Naive thymus-derived CD4-positive, alpha-beta T cell (primary cell): Measurements from ENCODE around the gene ADD3. TPM values are rescaled to one million over a fixed set of nuclear protein-coding genes. Genes with fewer than 3 reads are reported as not detected.

ENCODE experiments used
- ATAC-seq: fragments of 150-1000 bp; cut with Tn5 transposase; 2 replicates; pipeline ENCODE4 v1.10.0; 2021; ENCODE audit warnings: mild to moderate bottlenecking, moderate library complexity
- CTCF ChIA-PET: fragments of 350-600 bp; sonication (Branson Sonifier 250); formaldehyde crosslinking; loops from one replicate; lab custom pipeline; 2021; ENCODE audit warnings: antibody characterized with exemption; lab: Charles Lee
- POLR2A ChIA-PET: fragments of 350-600 bp; sonication (Branson Sonifier 250); formaldehyde crosslinking; loops from one replicate; lab custom pipeline; 2021; ENCODE audit warnings: antibody characterized with exemption, inconsistent platforms; lab: Charles Lee
- DNase-seq, 9 donors: peaks; one replicate each; pipeline versions ENCODE4 v3.0.0 to v3.0.0-alpha.2; 2020 to 2022; ENCODE audit warnings: mixed read lengths in 1 of 9
- H3K27ac ChIP-seq: one replicate; pipeline ENCODE4 v1.7.0; 2013; ENCODE audit warnings: mild to moderate bottlenecking, low read depth, low read length, moderate library complexity
- H3K27me3 ChIP-seq, 2 donors: one replicate each; pipeline ENCODE4 v1.7.0; 2013; ENCODE audit warnings: low read length in 2 of 2, mild to moderate bottlenecking in 2 of 2, moderate library complexity in 2 of 2; ENCODE audit not compliant: control insufficient read depth in 2 of 2, insufficient read depth in 2 of 2
- H3K36me3 ChIP-seq, 3 experiments: 1 replicate in 2 of 3; 2 replicates in 1 of 3; pipeline ENCODE4 v1.7.0; 2013; ENCODE audit warnings: low read length in 3 of 3, mild to moderate bottlenecking in 3 of 3, moderate library complexity in 1 of 3; ENCODE audit not compliant: insufficient read depth in 3 of 3, control insufficient read depth in 2 of 3
- H3K4me1 ChIP-seq, 2 donors: one replicate each; pipeline ENCODE4 v1.7.0; 2013; ENCODE audit warnings: low read length in 2 of 2, mild to moderate bottlenecking in 2 of 2, moderate library complexity in 1 of 2; ENCODE audit not compliant: control insufficient read depth in 2 of 2, insufficient read depth in 2 of 2
- H3K4me3 ChIP-seq: 2 replicates; pipeline ENCODE4 v1.7.0; 2013; ENCODE audit warnings: mild to moderate bottlenecking, low read length
- H3K9me3 ChIP-seq, 3 experiments: 1 replicate in 2 of 3; 2 replicates in 1 of 3; pipeline ENCODE4 v1.7.0; 2013; ENCODE audit warnings: low read length in 3 of 3; ENCODE audit not compliant: control insufficient read depth in 2 of 3
- H3K27ac Mint-ChIP-seq, 9 donors: one replicate each; pipeline ENCODE4 v1.8.0; 2020 to 2022; ENCODE audit warnings: mixed read lengths in 9 of 9, mild to moderate bottlenecking in 8 of 9, moderate library complexity in 5 of 9, inconsistent platforms in 2 of 9
- H3K27me3 Mint-ChIP-seq, 5 donors: one replicate each; pipeline ENCODE4 v1.8.0; 2021 to 2022; ENCODE audit warnings: mixed read lengths in 5 of 5, mild to moderate bottlenecking in 1 of 5
- H3K36me3 Mint-ChIP-seq, 5 donors: one replicate each; pipeline ENCODE4 v1.8.0; 2020 to 2022; ENCODE audit warnings: mixed read lengths in 5 of 5, mild to moderate bottlenecking in 3 of 5, inconsistent platforms in 1 of 5
- H3K4me1 Mint-ChIP-seq, 7 donors: one replicate each; pipeline ENCODE4 v1.8.0; 2020 to 2022; ENCODE audit warnings: mixed read lengths in 7 of 7, mild to moderate bottlenecking in 3 of 7, inconsistent platforms in 1 of 7
- H3K4me3 Mint-ChIP-seq, 10 donors: one replicate each; pipeline ENCODE4 v1.8.0; 2020 to 2022; ENCODE audit warnings: mild to moderate bottlenecking in 10 of 10, mixed read lengths in 10 of 10, moderate library complexity in 6 of 10, inconsistent platforms in 2 of 10
- H3K9me3 Mint-ChIP-seq, 11 donors: one replicate each; pipeline ENCODE4 v1.8.0; 2020 to 2022; ENCODE audit warnings: mixed read lengths in 11 of 11, mild to moderate bottlenecking in 4 of 11, inconsistent platforms in 1 of 11, moderate library complexity in 1 of 11
- intact Hi-C, 2 donors: fragments of 100-400 bp; cut with micrococcal nuclease; formaldehyde crosslinking; loops; one replicate each; pipeline ENCODE4 v1.15.1; 2023
- polyA plus RNA-seq, 2 donors: library from polyadenylated mRNA; unstranded; fragments of 300-500 nt; fragmentation: Illumina TruSeq; gene quantifications; one replicate each; pipeline ENCODE4 v1.2.3, GENCODE V29; 2021
- total RNA-seq, 6 experiments: library from RNA in 5 of 6; stranded (reverse) in 5 of 6; gene quantifications; 1 replicate in 5 of 6; 2 replicates in 1 of 6; pipeline ENCODE4 v1.2.3 and lab custom pipeline; 2021 to 2026

The ADD3 gene
- total and polyA plus RNA-seq, 7 experiments from 2014 or later, result 281 to 535 (median 450) TPM

DNA sequence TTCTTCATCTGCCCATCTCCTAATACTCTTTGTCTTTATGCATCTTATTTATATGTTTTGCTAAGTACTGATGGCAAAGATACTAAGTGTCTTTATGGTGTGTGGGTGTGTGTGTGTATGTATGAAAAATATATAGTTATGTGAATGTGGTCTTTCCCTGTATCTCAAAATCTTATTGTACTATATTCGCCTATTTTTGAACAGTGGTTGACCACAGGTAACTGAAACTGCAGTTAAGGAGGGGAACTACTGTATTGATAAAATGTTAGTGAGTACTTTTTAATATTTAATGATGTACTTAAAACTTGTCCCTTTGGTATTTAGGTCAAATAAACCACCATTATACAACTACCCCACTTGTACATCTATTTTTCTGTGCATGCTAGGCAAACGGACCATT lies 85.9 kb downstream of the ADD3 start:
- Histone ChIP-seq H3K36me3 (no peaks in the 10 kb centered on the region), H3K4me1 (peaks cover 8 to 16% of the 10 kb centered on the region in 2 donors), H3K27ac (no peak overlapping the region), H3K9me3 (no peaks in the 10 kb centered on the region), H3K27me3 (no peaks in the 10 kb centered on the region), H3K4me3 (no peak overlapping the region)
- intact Hi-C loops, result loop anchor here in 1 of 2 donors (2.0 kb wide), 2 partner anchors 13 to 15 kb away; no protein-coding TSS in a partner anchor
- H3K27ac Mint-ChIP-seq, result peak overlapping the region in 2 of 9 donors; percentile 25 to 61
- H3K9me3 Mint-ChIP-seq, result peaks cover 0 to 4% (median 0%) of the 10 kb centered on the region in 11 donors
- peak overlapping the region in 1 of 10 donors; percentile 24 for H3K4me3 Mint-ChIP-seq
- no peaks in the 10 kb centered on the region for H3K27me3 Mint-ChIP-seq
- ChIA-PET CTCF (no interaction called here), POLR2A (interaction anchor here (1.0 to 1.7 kb wide), 3 partner anchors 13 to 85 kb away, joined by 3 to 5 read pairs (median 3); no protein-coding TSS in a partner anchor)
- ATAC-seq, result no peak
- H3K4me1 Mint-ChIP-seq, result peaks cover 43 to 98% (median 84%) of the 10 kb centered on the region in 7 donors
- H3K36me3 Mint-ChIP-seq, result peaks cover 7 to 21% (median 18%) of the 10 kb centered on the region in 5 donors
- no peak for DNase-seq

DNA sequence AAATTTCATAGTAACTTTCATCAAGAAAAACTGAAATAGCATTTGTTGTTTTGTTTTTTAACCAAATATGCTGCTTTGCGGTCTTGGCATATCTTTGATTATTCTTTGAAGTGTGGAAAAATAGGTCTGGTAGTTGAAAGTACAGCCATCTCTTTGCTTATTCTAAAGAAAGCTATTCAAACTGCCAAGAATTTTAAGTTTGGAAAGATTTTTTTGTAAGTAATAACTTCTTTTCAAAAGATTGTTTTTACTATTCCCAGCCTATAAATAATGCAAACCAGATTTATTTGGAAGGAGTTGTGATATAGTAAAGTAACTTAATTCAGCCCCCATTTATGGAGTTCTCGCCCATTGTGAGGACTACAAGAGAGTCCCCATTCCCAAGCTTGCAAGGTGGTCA lies 87.0 kb downstream of the ADD3 start:
- H3K4me1 ChIP-seq, result peaks cover 8 to 16% of the 10 kb centered on the region in 2 donors
- H3K9me3 ChIP-seq, result no peaks in the 10 kb centered on the region
- peaks cover 45 to 98% (median 82%) of the 10 kb centered on the region in 7 donors for H3K4me1 Mint-ChIP-seq
- H3K36me3 Mint-ChIP-seq, result peaks cover 7 to 24% (median 21%) of the 10 kb centered on the region in 5 donors
- H3K27ac Mint-ChIP-seq, result peak overlapping the region in 6 of 9 donors; percentile 7 to 61 (median 21)
- peak overlapping the region in 3 of 10 donors; percentile 23 to 26 (median 24) for H3K4me3 Mint-ChIP-seq
- H3K27me3 Mint-ChIP-seq, result no peaks in the 10 kb centered on the region
- DNase-seq (no peak), ATAC-seq (no peak)
- no peaks in the 10 kb centered on the region for H3K27me3 ChIP-seq
- H3K36me3 ChIP-seq, result no peaks in the 10 kb centered on the region
- peaks cover 0 to 3% (median 0%) of the 10 kb centered on the region in 11 donors for H3K9me3 Mint-ChIP-seq
- intact Hi-C loops, result loop anchor here in 1 of 2 donors (2.0 kb wide), 2 partner anchors 14 kb away; no protein-coding TSS in a partner anchor
- POLR2A ChIA-PET, result interaction anchor here (0.9 to 1.3 kb wide), 6 partner anchors 10 to 85 kb away, joined by 3 to 4 read pairs (median 4); no protein-coding TSS in a partner anchor
- CTCF ChIA-PET, result interaction anchor here (0.7 kb wide), 1 partner anchor 11 kb away, joined by 3 read pairs; no protein-coding TSS in a partner anchor
- no peak overlapping the region for H3K27ac ChIP-seq
- no peak overlapping the region for H3K4me3 ChIP-seq

DNA sequence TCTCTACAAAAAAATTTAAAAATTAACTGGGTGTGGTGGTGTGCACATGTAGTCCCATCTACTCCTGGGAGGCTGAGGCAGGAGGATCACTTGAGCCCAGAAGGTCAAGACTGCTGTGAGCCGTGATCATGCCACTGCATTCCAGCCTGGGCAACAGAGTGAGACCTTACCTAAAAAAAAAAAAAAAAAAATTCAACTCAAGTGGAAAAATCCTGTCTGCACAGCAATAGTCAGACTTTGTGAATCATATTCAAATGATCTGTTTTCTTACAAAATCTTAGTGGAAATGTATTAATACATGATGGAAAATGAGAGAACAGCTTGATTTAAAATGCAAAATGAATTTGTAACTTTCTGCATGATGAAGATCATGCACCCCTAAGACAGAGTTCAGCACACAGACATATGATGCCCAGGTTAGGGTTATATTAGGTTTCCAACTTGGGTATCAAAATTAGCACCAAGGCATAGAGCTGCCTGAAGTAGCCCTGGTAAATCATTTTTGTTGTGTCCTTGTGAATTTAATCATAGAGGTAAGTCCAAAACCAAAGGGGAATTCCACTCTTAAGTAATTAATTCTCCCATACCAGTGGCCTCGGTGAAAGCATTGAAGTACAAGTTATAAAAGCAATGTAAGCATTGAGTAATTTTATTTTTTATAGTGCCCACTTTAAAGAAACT lies 93.8 kb downstream of the ADD3 start:
- CTCF ChIA-PET, result no interaction called here
- POLR2A ChIA-PET, result interaction anchor here (0.7 kb wide), 1 partner anchor 269 kb away, joined by 3 read pairs; no protein-coding TSS in a partner anchor
- Histone ChIP-seq H3K9me3 (no peaks in the 10 kb centered on the region), H3K4me1 (peaks cover 0 to 8% of the 10 kb centered on the region in 2 donors), H3K27ac (no peak overlapping the region), H3K27me3 (no peaks in the 10 kb centered on the region), H3K36me3 (peaks cover 8 to 36% (median 16%) of the 10 kb centered on the region in 3 experiments), H3K4me3 (no peak overlapping the region)
- no peak for DNase-seq
- peaks cover 28 to 85% (median 68%) of the 10 kb centered on the region in 7 donors for H3K4me1 Mint-ChIP-seq
- H3K36me3 Mint-ChIP-seq, result peaks cover 7 to 45% (median 26%) of the 10 kb centered on the region in 5 donors
- intact Hi-C loops, result loop anchor here (5.0 to 10.0 kb wide), 2 partner anchors 124 to 217 kb away; no protein-coding TSS in a partner anchor
- no peak overlapping the region for H3K4me3 Mint-ChIP-seq
- no peak for ATAC-seq
- H3K27me3 Mint-ChIP-seq, result no peaks in the 10 kb centered on the region
- peak overlapping the region in 5 of 9 donors; percentile 12 to 84 (median 78) for H3K27ac Mint-ChIP-seq
- H3K9me3 Mint-ChIP-seq, result no peaks in the 10 kb centered on the region

DNA sequence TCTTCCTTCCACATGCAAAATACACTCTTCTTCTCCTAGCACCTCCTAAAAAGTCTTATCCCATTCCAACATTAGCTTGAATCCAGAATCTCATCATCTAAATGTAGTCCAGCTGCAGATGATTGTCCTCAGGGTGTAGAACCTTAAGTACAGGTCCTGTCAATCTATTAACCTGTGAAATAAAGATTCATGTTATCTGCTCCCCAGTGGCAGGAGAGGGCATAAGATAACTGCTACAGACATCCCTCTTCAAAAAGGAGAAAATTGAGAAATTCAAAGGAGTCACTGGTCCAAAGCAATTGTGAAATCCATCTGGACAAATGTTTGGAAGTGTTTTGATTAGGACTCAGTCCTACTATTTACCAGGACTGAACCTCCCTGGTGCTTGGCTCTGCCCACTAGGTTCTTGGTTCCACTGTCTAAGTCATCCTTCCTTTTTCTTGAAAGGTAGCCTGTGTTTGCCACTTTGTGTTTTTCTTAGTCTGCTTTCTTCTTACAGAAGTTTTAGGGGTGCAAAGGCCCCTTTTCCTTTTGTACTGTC lies 96.2 kb downstream of the ADD3 start:
- H3K27ac Mint-ChIP-seq, result peak overlapping the region in 7 of 9 donors; percentile 7 to 85 (median 53)
- POLR2A ChIA-PET, result interaction anchor here (1.0 to 1.5 kb wide), 4 partner anchors 27 to 123 kb away, joined by 3 to 5 read pairs (median 3); no protein-coding TSS in a partner anchor
- no peak for ATAC-seq

DNA sequence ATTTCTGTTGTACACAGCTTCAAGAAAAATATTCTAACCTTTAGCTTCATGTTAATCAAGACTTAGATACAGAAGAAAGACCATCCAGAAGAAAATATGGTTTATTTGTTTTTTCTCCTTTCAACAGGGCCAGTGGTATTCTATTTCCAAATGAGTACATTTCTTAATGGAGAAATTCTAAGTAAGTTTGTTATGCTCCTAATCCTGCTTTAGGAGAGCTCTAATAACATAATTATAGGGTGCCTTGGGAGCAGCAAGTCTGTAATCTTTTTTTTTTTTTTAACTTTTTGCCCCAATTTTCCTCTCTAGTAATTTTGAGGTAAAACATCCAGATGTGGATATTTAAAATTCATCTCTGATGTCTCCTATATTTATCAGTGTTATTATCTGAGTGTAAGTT lies 98.1 kb downstream of the ADD3 start:
- CTCF ChIA-PET, result interaction anchor here (0.7 kb wide), 1 partner anchor 213 kb away, joined by 3 read pairs; no protein-coding TSS in a partner anchor
- peak overlapping the region in 6 of 9 donors; percentile 1 to 72 (median 60) for H3K27ac Mint-ChIP-seq
- POLR2A ChIA-PET, result interaction anchor here (1.2 kb wide), 1 partner anchor 29 kb away, joined by 3 read pairs; no protein-coding TSS in a partner anchor
- H3K36me3 ChIP-seq, result peaks cover 8 to 42% (median 11%) of the 10 kb centered on the region in 3 experiments
- no peak overlapping the region for H3K4me3 Mint-ChIP-seq
- H3K4me1 Mint-ChIP-seq, result peaks cover 16 to 84% (median 70%) of the 10 kb centered on the region in 7 donors
- H3K27me3 ChIP-seq, result no peaks in the 10 kb centered on the region
- no peak overlapping the region for H3K4me3 ChIP-seq
- H3K9me3 ChIP-seq, result no peaks in the 10 kb centered on the region
- H3K4me1 ChIP-seq, result peaks cover 0 to 4% of the 10 kb centered on the region in 2 donors
- H3K36me3 Mint-ChIP-seq, result peaks cover 6 to 68% (median 38%) of the 10 kb centered on the region in 5 donors
- no peaks in the 10 kb centered on the region for H3K27me3 Mint-ChIP-seq
- intact Hi-C loops, result loop anchor here (2.0 to 10.0 kb wide), 3 partner anchors 17 to 221 kb away; no protein-coding TSS in a partner anchor
- DNase-seq (no peak), ATAC-seq (no peak)
- H3K9me3 Mint-ChIP-seq, result no peaks in the 10 kb centered on the region
- no peak overlapping the region for H3K27ac ChIP-seq

More for the DNA sequence above, 96.2 kb downstream of the ADD3 start:
- H3K4me3 Mint-ChIP-seq, result peak overlapping the region in 1 of 10 donors; percentile 22
- CTCF ChIA-PET, result interaction anchor here (1.3 kb wide), 1 partner anchor 21 kb away, joined by 5 read pairs; no protein-coding TSS in a partner anchor
- Histone ChIP-seq H3K27me3 (no peaks in the 10 kb centered on the region), H3K4me1 (peaks cover 0 to 4% of the 10 kb centered on the region in 2 donors), H3K36me3 (peaks cover 8 to 40% (median 16%) of the 10 kb centered on the region in 3 experiments), H3K4me3 (no peak overlapping the region), H3K27ac (peak overlapping the region; percentile 22), H3K9me3 (no peaks in the 10 kb centered on the region)
- DNase-seq, result no peak
- no peaks in the 10 kb centered on the region for H3K27me3 Mint-ChIP-seq
- peaks cover 23 to 84% (median 70%) of the 10 kb centered on the region in 7 donors for H3K4me1 Mint-ChIP-seq
- peaks cover 7 to 62% (median 38%) of the 10 kb centered on the region in 5 donors for H3K36me3 Mint-ChIP-seq
- H3K9me3 Mint-ChIP-seq, result no peaks in the 10 kb centered on the region
- intact Hi-C loops, result loop anchor here (1.0 to 10.0 kb wide), 4 partner anchors 15 to 219 kb away; no protein-coding TSS in a partner anchor

DNA sequence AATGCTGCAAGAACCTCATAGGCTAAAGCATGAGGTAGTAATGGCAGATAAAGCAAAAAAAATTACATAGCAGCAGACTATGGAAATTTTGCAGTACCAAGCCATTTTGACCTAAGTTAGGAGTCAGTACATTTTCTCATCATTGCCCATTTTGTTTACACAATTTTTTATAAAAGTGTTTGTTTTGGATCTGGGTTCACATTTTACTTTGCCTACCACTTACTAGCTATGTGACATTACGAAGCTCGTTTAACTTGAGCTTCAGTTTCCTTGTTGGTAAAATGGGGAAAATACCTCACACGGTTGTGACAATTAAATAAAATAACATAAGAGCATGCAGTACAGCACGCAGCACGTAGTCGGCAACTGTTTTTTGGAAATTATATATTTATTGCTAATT lies 99.6 kb downstream of the ADD3 start:
- peaks cover 0 to 38% (median 0%) of the 10 kb centered on the region in 3 experiments for H3K36me3 ChIP-seq
- Mint-ChIP-seq H3K27ac (peak overlapping the region in 5 of 9 donors; percentile 3 to 61 (median 41)), H3K36me3 (peaks cover 4 to 53% (median 24%) of the 10 kb centered on the region in 5 donors), H3K4me3 (no peak overlapping the region), H3K9me3 (no peaks in the 10 kb centered on the region), H3K4me1 (peaks cover 16 to 72% (median 60%) of the 10 kb centered on the region in 7 donors), H3K27me3 (no peaks in the 10 kb centered on the region)
- POLR2A ChIA-PET, result interaction anchor here (1.0 kb wide), 1 partner anchor 97 kb away, joined by 3 read pairs; no protein-coding TSS in a partner anchor
- H3K27me3 ChIP-seq, result no peaks in the 10 kb centered on the region
- DNase-seq (no peak), ATAC-seq (no peak)
- intact Hi-C loops, result loop anchor here (5.0 to 10.0 kb wide), 2 partner anchors 130 to 223 kb away; no protein-coding TSS in a partner anchor
- no peak overlapping the region for H3K27ac ChIP-seq
- H3K4me3 ChIP-seq, result no peak overlapping the region
- H3K9me3 ChIP-seq, result no peaks in the 10 kb centered on the region
- H3K4me1 ChIP-seq, result peaks cover 0 to 4% of the 10 kb centered on the region in 2 donors
- CTCF ChIA-PET, result interaction anchor here (1.0 to 2.2 kb wide), 4 partner anchors 8 to 223 kb away, joined by 3 to 9 read pairs (median 5); no protein-coding TSS in a partner anchor
